ENCODE data around the gene DVL2.

Gene DVL2

GRCh38 chr17:7234083-7234951, at the start of gene DVL2:
DVL2 (minus strand) TSS chr17:7234517; CDS start chr17:7234262, 255 bp downstream.
- DNase-seq, result peak; percentile 45

- DNase-seq, result no peak
Measured at GRCh38 chr17:7283471-7284216, 49.3 kb upstream of the DVL2 start.

- DNase-seq, result no peak
Measured at GRCh38 chr17:7282752-7283321, 48.5 kb upstream of the DVL2 start.

- no peak for DNase-seq
Measured at GRCh38 chr17:7281953-7282751, 47.8 kb upstream of the DVL2 start.

- DNase-seq, result peak; percentile 25
Measured at GRCh38 chr17:7281074-7281952, 47.0 kb upstream of the DVL2 start, which contains the start of gene SLC2A4. SLC2A4 (plus strand) TSS chr17:7281718; CDS start chr17:7281935, 217 bp downstream.

- peak; percentile 54 for DNase-seq
Measured at GRCh38 chr17:7280519-7281073, 46.3 kb upstream of the DVL2 start.

- no peak for DNase-seq
Measured at GRCh38 chr17:7279448-7279847, 45.1 kb upstream of the DVL2 start.

- DNase-seq, result no peak
Measured at GRCh38 chr17:7266784-7267183, 32.5 kb upstream of the DVL2 start.

- no peak for DNase-seq
Measured at GRCh38 chr17:7263801-7264078, 29.4 kb upstream of the DVL2 start.

- no peak for DNase-seq
Measured at GRCh38 chr17:7262935-7263800, 28.9 kb upstream of the DVL2 start.

- peak; percentile 31 for DNase-seq
Measured at GRCh38 chr17:7262192-7262934, 28.0 kb upstream of the DVL2 start, which contains the start of gene CLDN7. CLDN7 (minus strand) TSS chr17:7262478; CDS start chr17:7262043, 435 bp downstream.

GRCh38 chr17:7261379-7262191, 27.3 kb upstream of the DVL2 start:
- DNase-seq, result no peak

GRCh38 chr17:7260651-7261378, 26.5 kb upstream of the DVL2 start:
- no peak for DNase-seq

- no peak for DNase-seq
Measured at GRCh38 chr17:7260151-7260550, 25.8 kb upstream of the DVL2 start.

GRCh38 chr17:7259555-7259889, 25.2 kb upstream of the DVL2 start:
- no peak for DNase-seq

- no peak for DNase-seq
Measured at GRCh38 chr17:7258731-7259554, 24.6 kb upstream of the DVL2 start.

- DNase-seq, result no peak
Measured at GRCh38 chr17:7256766-7257456, 22.6 kb upstream of the DVL2 start.
